ENCODE results near the gene DCLK1.
A peak's percentile ranks its signal among the peaks of the same experiment; 100 is the strongest.

The DCLK1 gene

DNA sequence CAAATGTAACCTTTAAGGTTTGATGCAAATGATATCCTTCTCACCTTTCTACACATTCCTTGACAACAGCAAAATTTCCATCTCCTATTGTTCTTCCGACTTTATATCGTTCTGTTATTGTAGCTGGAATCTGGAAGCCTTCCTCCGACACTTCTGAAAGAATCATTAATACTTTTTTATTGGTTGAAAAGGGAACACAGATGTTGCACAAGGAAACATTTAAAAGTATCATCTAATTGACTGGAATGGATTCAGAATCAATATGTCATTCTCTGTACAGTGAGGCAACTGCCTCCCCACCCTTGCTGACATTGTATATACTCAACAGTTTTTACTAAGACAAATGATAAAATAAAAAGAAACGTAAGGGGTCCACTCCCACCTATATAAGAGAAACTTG, 295.2 kb downstream of the DCLK1 start:
- DNase-seq (ENCODE audit: low spot score) (no peak), FAIRE-seq (no peak)

DNA sequence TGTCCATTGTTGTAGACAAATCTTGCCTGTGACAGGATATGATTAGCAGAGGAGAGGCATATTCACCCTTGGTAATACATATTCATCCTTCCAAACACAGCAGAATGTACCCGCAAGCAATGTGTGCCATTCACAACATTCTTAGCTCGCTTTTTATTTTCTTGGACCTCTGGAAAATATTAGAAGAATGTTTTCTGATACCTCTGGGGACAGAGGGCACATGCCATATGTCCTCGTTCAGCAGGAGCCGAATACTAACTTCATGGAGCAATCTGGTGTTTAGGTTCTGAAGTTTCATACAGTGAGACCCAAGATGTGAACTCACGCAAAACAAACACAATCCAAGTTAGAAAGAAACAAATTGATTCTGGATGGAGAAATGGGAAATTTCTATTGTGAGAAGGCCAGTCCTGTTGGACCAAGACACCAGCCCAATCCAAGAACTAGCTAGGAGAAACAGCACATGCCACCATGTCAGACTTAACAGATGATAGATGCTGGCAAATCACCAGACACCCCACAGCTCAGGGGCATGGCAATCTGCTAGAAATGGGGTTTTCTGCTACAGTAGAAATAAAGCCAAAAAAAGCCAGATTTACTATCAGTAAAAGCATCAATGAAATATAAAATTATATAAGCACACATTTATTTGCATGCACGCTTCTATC, 297.4 kb downstream of the DCLK1 start:
- no peak for DNase-seq (ENCODE audit: low spot score)
- no peak for FAIRE-seq

DNA sequence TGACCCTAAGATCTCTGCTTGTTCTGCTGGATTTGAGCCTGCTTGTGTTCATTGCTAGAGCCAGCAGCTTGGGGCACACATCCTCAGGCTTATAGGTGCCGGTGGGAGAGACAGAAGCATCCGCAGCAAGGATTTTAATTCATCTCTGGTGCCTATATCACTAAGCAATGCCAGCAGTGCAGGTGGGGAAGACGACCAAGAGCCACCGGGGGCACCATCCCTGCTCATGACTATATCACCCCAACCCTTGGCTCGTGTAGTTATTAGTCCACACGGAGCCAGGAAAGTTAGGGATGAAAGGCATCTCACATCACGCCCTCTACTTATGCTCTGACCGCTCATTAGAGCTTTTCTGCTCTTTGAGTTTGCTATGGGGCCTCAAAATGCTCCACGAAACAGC, 298.2 kb downstream of the DCLK1 start:
- FAIRE-seq = no peak
- DNase-seq (ENCODE audit: low spot score) = no peak

DNA sequence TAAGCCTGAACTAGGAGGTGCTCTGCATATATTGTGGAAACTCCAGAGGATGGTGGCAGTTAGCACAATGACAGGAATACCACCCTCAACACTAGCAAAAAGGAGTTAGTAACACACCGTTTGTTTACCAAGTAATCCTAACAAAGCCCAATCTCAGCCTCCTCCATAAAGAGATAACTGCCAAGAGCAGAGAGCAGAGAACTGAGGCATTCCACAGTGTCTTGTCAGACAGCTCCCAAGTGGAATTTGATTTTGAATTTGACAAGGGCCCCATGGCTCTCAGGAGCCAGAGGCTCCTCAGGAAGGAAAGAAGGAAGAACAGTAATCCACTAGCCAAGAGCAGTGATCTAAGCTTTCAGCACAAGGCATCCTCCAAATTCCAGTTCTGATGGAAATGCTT, 298.6 kb downstream of the DCLK1 start:
- no peak for DNase-seq (ENCODE audit: low spot score)
- FAIRE-seq = no peak

DNA sequence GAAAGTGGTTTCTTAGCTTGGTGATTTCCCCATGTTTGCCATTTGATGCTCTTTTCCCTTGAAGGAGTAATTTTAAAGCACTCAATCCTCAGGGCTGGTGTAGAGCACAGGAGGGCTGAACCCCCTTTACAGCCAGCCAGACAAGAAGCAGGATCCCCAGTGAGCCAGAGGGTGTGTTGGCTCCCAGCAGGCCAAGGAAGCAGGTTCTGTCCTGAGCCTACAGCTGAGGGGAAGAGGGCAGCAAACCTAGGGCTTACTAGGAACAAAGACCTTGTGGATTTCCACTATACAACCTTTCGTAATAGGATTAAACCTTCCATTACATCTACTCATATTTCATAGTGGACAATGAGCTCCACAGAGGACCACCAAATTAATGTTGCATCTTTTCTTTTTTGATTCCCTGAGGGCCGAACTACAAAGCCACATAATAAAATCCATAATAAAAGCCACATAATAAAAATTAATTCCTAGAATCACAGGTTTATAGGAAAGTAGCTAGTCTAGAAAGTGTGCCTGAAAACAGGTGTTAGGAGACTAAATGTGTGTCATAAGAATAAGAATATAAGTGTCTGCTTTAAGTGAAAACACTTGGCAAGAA, 300.2 kb downstream of the DCLK1 start:
- FAIRE-seq (no peak), DNase-seq (ENCODE audit: low spot score) (no peak)

DNA sequence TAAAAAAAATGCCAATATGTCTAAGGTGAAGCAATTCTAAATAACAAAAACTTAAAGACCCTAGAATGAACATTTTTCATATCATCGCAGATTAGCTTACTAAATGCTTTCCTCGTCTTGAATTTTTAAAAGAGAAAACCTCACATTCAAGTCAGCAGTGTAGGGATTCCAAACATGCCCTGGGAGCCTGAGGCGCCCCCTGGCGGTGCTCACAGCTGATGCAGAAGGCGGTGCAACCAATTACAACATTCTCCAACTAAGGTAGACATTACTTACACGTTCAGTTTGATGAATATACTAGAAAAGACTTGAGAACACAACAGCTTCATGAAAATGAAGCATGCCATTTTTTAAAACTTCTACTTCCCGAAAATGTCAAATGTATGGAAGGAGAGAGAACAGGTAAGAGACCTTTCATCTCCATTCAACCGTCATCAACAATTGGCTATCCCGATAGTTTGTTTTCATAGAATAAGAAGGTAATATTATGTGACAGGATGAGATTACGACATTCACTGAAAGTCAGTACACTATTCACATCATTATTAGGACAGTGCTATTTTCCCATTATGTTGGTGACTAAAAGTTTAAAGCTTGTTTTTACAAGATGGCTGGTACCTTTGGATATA, 304.4 kb downstream of the DCLK1 start:
- no peak for FAIRE-seq
- DNase-seq (ENCODE audit: low spot score) = no peak

DNA sequence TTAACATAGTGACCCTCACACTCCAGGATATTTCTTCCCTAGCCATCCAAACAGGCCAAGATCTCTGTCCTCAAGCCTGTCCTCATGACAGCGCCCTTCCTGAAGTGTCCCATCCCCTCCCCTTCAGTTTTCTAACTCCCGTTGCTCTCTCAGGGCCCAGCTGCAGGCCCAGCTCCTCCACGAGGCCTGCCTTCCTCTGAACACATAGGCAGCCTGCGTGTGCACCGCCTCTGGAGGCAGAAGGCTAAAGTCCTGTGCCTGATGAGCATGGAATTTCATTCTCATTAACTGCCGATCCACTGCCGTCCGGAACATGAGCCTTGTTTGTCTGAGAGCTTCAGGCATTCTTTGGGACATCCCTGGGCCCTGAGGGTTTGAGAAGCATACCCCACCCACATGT, 306.4 kb downstream of the DCLK1 start:
- DNase-seq (ENCODE audit: low spot score) = no peak
- FAIRE-seq = no peak

DNA sequence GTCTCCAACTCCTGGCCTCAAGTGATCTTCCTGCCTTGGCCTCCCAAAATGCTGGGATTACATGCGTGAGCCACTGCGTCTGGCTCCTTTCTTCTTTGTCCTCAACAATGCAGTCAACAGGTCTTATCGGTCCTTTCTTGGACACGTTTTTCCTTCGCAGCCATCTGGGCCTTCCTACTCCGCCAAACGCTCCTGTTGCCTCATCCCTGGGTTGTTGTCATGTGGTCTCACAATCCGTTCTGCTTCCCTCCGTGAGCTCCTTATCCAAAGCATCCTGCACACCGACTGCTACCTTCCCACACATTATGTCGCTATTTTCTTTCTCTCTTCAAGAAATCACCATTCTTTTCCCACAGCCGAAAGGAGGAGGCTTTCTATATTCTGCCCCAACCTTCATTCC, 306.8 kb downstream of the DCLK1 start:
- no peak for DNase-seq (ENCODE audit: low spot score)
- no peak for FAIRE-seq

DNA sequence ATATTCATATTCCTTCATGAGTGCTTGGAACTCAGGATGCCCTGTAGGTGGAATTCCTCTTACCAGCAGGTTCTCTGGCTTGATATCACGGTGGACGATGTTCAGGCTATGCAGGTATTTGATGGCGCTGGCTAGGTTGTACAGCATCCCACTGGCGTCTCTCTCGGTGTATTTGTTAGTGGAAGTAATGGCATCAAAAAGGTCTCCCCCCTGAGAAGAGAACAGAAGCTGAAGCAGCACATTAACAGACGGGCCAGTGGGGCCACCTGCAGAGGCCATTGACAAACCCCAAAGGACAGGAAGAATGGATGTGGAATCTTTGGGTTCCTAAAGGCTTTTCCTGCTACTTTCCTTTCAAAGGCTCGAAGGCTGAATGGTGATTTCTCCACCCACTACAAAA, 308.5 kb downstream of the DCLK1 start:
- FAIRE-seq (no peak), DNase-seq (ENCODE audit: low spot score) (no peak)

DNA sequence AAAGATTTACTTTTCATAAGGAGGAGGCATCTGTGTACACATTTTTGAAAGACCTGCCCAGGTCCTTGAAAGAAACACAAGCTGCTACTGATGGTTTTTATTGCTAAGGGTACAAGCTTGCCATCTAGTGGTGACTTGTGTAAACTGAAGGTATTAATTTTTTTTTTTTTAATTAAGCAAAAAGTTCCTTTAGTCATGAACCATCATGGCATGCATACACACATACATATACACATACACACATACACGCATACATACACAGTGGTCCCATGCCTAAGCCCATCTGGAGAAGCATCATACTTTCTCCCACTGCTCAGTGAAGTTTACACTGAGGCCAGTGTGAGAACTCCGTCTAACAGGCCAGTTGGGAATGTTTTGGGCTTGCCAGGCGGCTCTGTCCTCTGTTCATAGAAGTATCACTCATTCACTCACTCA, 312.5 kb downstream of the DCLK1 start:
- DNase-seq (ENCODE audit: low spot score) (peak; percentile 11), FAIRE-seq (peak; percentile 25)

DNA sequence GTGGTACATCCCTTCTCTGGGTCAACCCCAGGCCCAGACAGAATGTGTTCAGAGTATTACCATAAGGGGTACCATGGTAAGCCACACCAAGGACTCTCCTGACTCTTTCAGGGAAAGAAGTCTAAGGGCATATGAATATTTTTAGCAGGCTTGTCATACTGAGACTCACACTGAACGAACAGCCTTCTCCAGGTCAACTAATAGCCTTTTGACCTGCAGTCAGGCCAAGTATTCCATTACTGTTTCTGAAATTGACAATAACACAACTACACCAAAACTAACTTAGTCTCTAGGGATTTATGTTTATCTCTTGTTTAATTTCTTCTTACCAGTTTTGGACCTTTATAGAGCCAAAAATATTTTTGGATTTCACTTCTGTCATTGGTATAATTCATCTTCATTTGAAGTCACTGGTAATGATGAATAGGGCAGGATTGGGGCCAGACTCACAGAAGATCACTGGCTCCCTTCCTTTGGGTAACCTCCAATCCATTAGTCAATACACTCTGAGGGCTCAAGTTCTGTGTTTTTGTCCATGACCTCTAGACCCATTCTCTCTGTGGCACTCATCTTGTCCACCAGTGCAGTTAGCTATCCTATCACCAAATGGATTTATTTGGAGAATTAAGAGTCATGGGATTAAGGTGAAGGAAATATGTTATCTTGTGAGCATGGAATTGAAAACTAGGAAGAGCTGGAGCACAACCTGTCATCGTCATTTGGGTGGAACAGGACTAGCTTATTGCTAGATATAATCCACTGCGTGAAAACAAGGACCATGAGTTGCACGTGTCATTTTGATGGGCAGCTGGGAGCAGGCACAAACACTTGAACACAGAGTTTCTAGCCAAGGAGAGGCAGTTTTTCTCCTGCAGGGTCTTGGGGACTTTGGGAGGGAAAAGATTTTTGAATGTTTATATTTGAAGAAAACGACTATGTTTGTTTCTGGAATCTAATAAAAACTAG, 313.3 kb downstream of the DCLK1 start:
- no peak for DNase-seq (ENCODE audit: low spot score)
- FAIRE-seq = no peak

DNA sequence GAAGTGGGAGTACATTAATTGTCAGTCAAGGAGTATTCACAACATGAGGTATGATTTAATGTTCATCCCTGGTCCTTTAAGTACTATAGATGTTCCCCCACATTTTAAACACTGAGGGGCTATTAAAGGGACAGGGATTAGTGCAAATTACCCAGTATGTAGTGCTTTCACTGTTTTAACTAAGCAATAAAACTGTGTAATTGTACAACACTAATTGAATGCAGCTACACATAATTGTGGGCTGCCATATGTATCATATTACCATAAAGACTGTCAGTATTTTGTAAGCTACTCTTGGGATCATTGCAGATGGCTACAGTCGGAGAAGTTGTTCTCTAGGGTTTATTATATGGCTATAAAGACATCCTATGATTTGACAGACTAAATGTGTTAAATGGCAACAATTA, 316.6 kb downstream of the DCLK1 start:
- FAIRE-seq (no peak), DNase-seq (ENCODE audit: low spot score) (no peak)

DNA sequence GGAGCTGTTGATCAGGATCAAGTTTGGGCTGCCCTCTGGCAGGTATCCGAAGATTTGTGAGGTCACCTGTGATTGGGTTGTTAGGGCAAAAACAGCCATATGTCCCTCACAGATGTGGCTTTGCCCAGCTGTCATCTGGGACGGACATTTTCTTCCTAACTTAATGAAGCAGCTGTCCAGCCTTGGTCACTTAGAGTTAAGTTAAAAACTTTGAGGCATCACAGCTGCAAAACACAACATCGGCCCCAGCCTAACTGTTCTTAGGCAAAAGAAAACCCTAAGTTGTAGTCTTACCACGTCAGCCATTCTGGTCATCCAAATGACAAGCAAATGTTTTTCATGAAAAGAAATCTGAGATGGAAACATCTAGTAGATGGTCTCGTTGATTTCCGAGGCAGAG, 318.4 kb downstream of the DCLK1 start:
- DNase-seq (ENCODE audit: low spot score) (no peak), FAIRE-seq (no peak)

DNA sequence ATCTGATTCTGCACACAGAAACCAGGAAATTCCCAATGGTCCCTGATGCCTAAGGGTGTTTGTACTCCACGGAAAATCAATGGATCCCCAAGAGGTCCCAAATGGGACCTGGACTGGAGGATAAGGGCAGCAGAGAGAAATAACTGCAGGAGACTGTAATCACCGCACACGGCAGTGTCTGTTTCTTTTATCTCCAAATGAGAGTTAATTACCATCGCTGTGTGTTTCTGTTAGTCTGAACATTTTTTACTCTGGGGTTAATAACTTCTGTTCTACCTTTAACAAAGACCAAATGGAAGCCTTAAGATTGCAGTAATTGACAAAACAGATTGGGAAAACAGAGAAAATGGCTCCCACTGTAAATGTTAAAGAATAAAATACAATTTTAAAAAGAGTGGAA, 320.9 kb downstream of the DCLK1 start:
- DNase-seq (ENCODE audit: low spot score) = no peak
- FAIRE-seq = no peak

DNA sequence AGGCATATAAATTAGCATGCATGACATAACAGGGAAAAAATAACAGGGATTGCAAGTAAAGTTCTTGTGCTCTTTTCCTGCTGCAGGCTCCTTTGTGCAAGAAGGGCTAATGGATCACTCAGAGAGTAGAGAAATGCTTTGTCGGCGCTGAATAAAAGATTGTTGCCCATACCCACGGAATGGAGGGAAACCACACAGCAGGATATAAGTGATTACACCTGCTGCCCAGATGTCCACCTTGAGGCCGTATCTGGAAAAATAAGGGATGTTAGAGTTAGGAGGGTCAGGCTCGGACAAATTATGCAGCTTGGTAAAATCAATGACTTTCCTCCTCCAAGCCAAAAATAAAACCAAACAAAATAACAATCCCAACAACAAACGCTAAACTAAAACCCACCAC, 322.3 kb downstream of the DCLK1 start:
- no peak for DNase-seq (ENCODE audit: low spot score)
- no peak for FAIRE-seq

DNA sequence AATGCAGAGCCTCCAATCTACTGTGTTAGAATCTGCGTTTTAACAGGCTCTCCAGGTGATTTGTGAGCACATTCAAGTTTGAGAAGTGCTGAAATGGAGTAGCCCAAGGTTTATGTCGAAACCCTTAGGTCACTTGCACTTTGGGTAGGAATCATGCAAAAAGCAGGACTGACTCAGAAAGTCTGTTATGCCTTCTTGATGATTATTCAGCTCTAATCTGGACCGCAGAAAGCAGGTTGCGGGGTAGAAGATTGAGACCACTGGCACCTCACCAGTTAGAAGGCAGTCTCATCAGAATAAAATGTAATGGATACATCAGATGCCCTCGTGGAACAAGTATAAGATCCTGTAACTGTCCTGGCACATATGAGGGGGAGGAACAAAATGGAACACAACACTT, 326.3 kb downstream of the DCLK1 start:
- FAIRE-seq = no peak
- DNase-seq (ENCODE audit: low spot score) = no peak

DNA sequence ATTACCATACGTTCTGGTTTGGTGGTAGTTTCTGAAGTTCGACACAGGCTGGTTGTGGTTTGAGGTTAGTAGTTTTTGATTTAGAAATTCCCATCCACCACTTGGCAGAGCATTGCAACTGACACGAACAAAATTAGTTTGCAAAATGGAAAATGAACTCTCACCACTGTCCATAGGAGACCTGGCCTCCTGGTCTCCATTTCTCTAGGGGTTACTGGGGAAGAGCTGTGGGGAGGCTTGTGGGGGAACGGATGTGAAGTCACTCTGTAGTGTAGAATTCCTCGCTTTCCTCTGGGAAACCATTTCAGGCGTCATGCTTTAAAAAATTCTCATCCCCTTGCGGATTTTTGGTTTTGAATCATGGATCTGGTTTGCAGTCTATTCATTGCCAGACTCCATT, 333.2 kb downstream of the DCLK1 start:
- no peak for FAIRE-seq
- no peak for DNase-seq (ENCODE audit: low spot score)

DNA sequence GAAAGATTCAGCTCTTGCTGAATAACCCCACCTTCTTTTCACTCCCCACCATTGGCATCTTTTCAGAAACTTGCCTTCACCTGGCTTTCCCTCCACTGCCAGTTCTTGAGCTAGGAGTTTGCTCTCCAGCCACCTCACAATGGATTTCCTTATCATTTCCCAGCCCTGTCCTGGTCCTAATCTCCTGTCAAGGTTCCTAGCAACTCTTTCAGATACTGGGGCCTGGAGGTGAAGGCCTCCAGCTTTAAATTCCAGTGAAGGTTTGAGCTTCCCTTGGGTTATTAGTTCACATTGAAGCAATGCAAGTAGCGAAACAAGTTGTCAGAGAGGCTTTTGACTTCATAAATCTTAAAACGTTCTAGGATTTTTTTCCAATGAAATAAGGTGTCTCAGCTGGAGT, 333.9 kb downstream of the DCLK1 start:
- DNase-seq (ENCODE audit: low spot score) = no peak

DNA sequence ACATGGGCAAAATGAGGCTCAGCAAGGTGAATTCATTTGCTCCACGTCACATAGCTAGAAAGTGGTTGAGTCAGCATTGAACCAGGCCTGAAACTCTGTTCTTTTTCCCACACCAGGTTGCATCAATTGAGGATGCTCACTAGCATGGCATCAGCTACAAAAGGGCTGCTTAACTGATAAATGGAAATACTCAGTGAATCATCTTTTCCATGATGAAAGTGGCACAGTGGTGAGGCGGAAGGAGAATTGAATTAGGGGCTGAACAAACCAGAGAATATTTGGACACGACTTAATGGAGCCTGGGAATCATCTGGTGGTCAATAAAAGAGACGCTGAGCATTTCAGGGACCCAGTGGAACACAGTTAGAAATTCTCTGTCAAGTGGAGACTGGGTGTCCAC, 334.6 kb downstream of the DCLK1 start:
- DNase-seq (ENCODE audit: low spot score) = no peak
- no peak for FAIRE-seq

More for the DNA sequence above, 333.9 kb downstream of the DCLK1 start:
- no peak for FAIRE-seq

DNA sequence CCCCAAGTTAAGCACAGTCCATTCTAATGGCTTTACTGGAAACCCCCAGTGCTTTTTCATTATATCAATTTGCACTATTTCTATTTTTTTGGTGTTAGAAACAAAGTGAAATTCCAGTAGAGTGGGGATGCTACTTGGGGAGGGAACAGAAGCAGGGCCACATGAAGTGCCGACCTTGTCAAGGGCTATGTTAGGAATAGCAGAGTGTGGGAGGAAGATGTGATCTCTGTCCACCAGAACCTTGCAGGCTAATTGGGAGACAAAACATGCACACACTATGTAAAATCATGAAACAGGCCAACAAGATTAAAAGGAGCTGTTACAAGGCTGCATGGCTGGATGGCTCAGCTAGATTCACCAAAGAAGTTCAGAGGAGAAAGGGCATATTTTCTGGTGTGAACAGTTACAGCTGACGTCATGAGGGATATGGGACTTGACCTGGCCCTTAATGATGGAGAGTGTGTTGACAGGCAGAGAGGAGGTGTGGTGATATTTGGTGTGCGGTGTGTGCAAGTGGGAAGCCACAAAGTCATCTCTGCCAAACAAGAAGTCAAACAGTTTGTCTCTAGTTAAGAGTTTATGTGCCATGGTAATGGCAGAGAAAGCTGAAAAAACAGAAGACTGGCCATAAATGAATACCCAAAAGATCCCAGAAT, 336.3 kb downstream of the DCLK1 start:
- FAIRE-seq = no peak
- DNase-seq (ENCODE audit: low spot score) = no peak

DNA sequence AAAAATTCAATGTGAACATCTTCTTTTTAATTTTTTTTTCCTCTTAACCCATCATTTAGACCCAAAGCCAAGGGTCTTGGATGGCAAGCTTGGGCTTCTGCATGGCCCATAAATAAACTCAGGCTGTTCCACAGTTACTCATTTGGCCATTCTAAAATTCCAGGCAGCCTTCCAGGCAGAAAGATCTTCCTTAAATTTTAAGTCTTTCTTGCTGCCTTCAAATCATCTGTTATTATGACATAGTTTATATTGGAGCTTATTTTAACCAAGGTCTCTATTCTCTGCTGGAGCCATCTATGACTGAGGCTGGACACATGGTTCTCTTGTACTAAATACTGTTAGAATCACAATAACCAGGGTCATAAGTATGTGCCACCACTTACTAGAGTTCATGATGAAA, 337.4 kb downstream of the DCLK1 start:
- FAIRE-seq = no peak
- DNase-seq (ENCODE audit: low spot score) = no peak

Measured in RCC 7860 (cell line).